Measurements from ENCODE around the gene NACC2.

Gene NACC2

DNA sequence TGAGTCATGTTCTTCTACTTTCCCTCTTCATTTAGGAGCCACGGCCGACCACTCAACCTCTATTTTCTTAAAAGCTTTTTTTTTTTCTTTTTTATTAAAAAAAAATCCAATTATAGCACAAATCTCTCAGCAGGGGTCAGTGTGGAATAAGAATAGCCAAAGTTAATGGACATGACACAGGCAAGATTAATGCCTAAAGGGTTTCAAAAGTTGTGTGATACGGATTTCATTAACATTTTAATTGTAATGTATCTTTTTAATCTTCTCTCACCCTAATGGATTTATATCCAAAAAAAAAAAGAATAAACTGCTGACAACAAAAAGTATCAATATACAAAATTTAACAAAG is 5.4 kb downstream of the NACC2 start:
- no peak overlapping the region for H3K4me2 ChIP-seq (ENCODE audit: low read length)
- no peak overlapping the region for H3K27ac ChIP-seq (ENCODE audit: low read depth, low read length)
- H3F3A ChIP-seq (ENCODE audit: control insufficient read depth, insufficient read depth) = peaks cover 4% of the 10 kb centered on the region
- no peaks in the 10 kb centered on the region for H3K9me3 ChIP-seq (ENCODE audit: control insufficient read depth, insufficient read depth, low read length)
- H3K4me1 ChIP-seq (ENCODE audit: control insufficient read depth, low read length) = peaks cover 11% of the 10 kb centered on the region
- H3K27me3 ChIP-seq (ENCODE audit: control insufficient read depth, low read length) = peaks cover 5% of the 10 kb centered on the region; the same call in 1 of the 2 replicates
- no peaks in the 10 kb centered on the region for H4K20me1 ChIP-seq (ENCODE audit: control insufficient read depth, insufficient read depth, low read depth, low read length)
- no peaks in the 10 kb centered on the region for H3K36me3 ChIP-seq (ENCODE audit: control insufficient read depth, low read length)
- no peak for TF ChIP-seq EZH2phosphoT487 (IDR thresholded peaks at IDR 0.05; ENCODE audit: borderline replicate concordance, low read length)
- TF ChIP-seq, protein P1, sequence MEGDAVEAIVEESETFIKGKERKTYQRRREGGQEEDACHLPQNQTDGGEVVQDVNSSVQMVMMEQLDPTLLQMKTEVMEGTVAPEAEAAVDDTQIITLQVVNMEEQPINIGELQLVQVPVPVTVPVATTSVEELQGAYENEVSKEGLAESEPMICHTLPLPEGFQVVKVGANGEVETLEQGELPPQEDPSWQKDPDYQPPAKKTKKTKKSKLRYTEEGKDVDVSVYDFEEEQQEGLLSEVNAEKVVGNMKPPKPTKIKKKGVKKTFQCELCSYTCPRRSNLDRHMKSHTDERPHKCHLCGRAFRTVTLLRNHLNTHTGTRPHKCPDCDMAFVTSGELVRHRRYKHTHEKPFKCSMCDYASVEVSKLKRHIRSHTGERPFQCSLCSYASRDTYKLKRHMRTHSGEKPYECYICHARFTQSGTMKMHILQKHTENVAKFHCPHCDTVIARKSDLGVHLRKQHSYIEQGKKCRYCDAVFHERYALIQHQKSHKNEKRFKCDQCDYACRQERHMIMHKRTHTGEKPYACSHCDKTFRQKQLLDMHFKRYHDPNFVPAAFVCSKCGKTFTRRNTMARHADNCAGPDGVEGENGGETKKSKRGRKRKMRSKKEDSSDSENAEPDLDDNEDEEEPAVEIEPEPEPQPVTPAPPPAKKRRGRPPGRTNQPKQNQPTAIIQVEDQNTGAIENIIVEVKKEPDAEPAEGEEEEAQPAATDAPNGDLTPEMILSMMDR (IDR thresholded peaks at IDR 0.05; ENCODE audit: low read depth, low read length, poor library complexity, severe bottlenecking) = peak; percentile 25
- no peak overlapping the region for H3K4me3 ChIP-seq (ENCODE audit: low read length)
- no peaks in the 10 kb centered on the region for H3K9me2 ChIP-seq (replicated peaks; ENCODE audit: control insufficient read depth, low read length)
- H3K79me2 ChIP-seq (ENCODE audit: control insufficient read depth, low read length) = no peaks in the 10 kb centered on the region

- H3K9me2 ChIP-seq (replicated peaks; ENCODE audit: control insufficient read depth, low read length) = no peaks in the 10 kb centered on the region
- H4K20me1 ChIP-seq (ENCODE audit: control insufficient read depth, insufficient read depth, low read depth, low read length) = no peaks in the 10 kb centered on the region
- TF ChIP-seq, protein P1 (IDR thresholded peaks at IDR 0.05; ENCODE audit: low read depth, low read length, poor library complexity, severe bottlenecking) = no peak
- no peak for TF ChIP-seq EZH2phosphoT487 (IDR thresholded peaks at IDR 0.05; ENCODE audit: borderline replicate concordance, low read length)
- peaks cover 11% of the 10 kb centered on the region for H3K4me1 ChIP-seq (ENCODE audit: control insufficient read depth, low read length)
- peaks cover 5% of the 10 kb centered on the region; the same call in 1 of the 2 replicates for H3K27me3 ChIP-seq (ENCODE audit: control insufficient read depth, low read length)
- H3F3A ChIP-seq (ENCODE audit: control insufficient read depth, insufficient read depth) = peaks cover 4% of the 10 kb centered on the region
- no peaks in the 10 kb centered on the region for H3K36me3 ChIP-seq (ENCODE audit: control insufficient read depth, low read length)
- H3K4me3 ChIP-seq (ENCODE audit: low read length) = no peak overlapping the region
- no peaks in the 10 kb centered on the region for H3K79me2 ChIP-seq (ENCODE audit: control insufficient read depth, low read length)
- H3K4me2 ChIP-seq (ENCODE audit: low read length) = 0 out of 2 replicates have a peak overlapping the region, but pooled peaks have one; percentile 4
- no peaks in the 10 kb centered on the region for H3K9me3 ChIP-seq (ENCODE audit: control insufficient read depth, insufficient read depth, low read length)
- no peak overlapping the region for H3K27ac ChIP-seq (ENCODE audit: low read depth, low read length)
Observed at GRCh38 chr9:136088939-136089696, 6.0 kb downstream of the NACC2 start.

- TF ChIP-seq, protein P1 (IDR thresholded peaks at IDR 0.05; ENCODE audit: low read depth, low read length, poor library complexity, severe bottlenecking) = no peak
- TF ChIP-seq EZH2phosphoT487 (IDR thresholded peaks at IDR 0.05; ENCODE audit: borderline replicate concordance, low read length) = no peak
- no peaks in the 10 kb centered on the region for H3K9me3 ChIP-seq (ENCODE audit: control insufficient read depth, insufficient read depth, low read length)
- H3K79me2 ChIP-seq (ENCODE audit: control insufficient read depth, low read length) = no peaks in the 10 kb centered on the region
- peaks cover 5% of the 10 kb centered on the region; the same call in 1 of the 2 replicates for H3K27me3 ChIP-seq (ENCODE audit: control insufficient read depth, low read length)
- peaks cover 11% of the 10 kb centered on the region for H3K4me1 ChIP-seq (ENCODE audit: control insufficient read depth, low read length)
- H3K36me3 ChIP-seq (ENCODE audit: control insufficient read depth, low read length) = no peaks in the 10 kb centered on the region
- no peak overlapping the region for H3K4me3 ChIP-seq (ENCODE audit: low read length)
- H3K4me2 ChIP-seq (ENCODE audit: low read length) = no peak overlapping the region
- no peaks in the 10 kb centered on the region for H4K20me1 ChIP-seq (ENCODE audit: control insufficient read depth, insufficient read depth, low read depth, low read length)
- H3K9me2 ChIP-seq (replicated peaks; ENCODE audit: control insufficient read depth, low read length) = no peaks in the 10 kb centered on the region
- H3F3A ChIP-seq (ENCODE audit: control insufficient read depth, insufficient read depth) = peaks cover 4% of the 10 kb centered on the region
- H3K27ac ChIP-seq (ENCODE audit: low read depth, low read length) = no peak overlapping the region
Observed at GRCh38 chr9:136088481-136088938, 6.6 kb downstream of the NACC2 start.

All from DOHH2 (cell line).